Measurements from ENCODE around the gene CACNA1B.

The CACNA1B gene

DNA sequence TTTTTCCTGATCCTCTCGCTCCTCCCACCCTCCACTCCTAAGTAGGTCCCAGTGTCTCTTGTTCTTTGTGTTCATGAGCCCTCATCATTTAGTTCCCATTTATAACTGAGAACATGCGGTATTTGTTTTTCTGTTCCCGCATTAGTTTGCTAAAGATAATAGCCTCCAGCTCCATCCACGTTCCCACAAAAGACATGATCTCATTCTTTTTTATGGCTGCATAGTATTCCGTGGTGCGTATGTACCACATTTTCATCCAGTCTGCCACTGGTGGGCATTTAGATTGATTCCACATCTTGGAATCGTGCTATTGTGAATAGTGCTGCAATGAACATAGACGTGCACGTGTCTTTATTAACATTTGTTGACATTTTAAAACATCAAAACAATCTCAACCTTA lies 34.2 kb upstream of the CACNA1B start:
- no peak for TF ChIP-seq CTCF (IDR thresholded peaks at IDR 0.05; ENCODE audit: borderline replicate concordance, insufficient read depth, low read depth, low read length)
- H3K4me3 ChIP-seq (ENCODE audit: low read depth, low read length), result no peak overlapping the region

DNA sequence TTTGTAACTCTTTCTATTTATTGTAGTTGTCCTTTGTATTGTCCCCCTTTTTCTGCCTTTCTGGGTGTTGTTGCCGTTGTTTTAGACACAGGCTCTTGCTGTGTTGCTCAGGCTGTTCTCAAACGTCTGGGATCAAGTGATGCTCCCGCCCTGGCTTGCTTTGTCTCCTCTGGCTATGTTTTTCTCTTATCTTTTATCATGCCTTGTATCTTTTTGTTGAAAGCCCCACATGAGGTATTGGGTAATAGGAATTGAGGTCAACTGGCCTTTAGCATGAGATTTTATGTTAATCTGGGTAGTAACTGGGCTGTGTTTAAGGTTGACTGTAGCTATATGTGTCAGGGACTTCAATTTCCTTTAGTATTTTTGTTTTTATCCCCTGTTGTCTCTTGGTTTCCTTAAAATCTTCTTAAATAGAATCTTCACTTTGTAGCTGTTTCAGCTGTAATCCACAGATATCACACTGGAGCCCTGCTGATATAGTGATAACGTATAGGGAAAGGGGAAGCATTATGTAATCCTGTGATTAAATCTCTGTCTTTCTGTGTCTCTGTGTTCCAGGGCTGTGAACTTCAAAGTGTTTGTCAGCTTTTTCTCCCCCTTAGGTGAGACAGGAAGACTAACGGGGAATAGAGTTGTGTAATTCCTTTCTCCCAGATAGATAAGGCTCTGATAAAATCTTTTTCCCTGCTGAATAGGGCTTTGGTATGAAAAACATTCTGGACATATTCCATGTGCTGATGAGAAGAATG lies 25.9 kb upstream of the CACNA1B start:
- TF ChIP-seq CTCF (IDR thresholded peaks at IDR 0.05; ENCODE audit: borderline replicate concordance, insufficient read depth, low read depth, low read length), result no peak
- no peak overlapping the region for H3K4me3 ChIP-seq (ENCODE audit: low read depth, low read length)

DNA sequence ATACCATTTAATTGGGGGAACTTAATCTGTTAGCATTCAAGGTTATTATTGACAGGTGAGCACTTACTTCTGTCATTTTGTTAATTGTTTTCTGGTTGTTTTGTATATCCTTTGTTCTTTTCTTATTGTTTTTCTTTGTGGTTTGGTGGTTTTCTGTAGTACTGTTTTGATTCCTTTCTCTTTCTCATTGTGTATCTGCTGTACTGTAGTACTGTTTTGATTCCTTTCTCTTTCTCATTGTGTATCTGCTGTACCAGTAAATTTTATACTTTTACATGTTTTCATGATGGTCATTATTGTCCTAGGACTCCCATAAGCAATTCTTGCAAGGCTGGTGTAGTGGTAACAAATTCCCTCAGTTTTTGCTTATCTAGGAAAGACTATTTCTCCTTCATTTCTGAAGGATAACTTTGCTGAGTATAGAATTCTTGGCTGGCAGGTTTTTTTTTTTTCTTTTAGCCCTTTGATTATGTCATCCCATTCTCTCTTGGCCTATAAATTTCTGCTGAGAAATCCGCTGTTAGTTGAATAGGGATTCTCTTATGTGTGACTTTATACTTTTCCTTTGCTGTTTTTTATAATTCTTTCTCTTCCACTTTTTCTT lies 24.1 kb upstream of the CACNA1B start:
- H3K4me3 ChIP-seq (ENCODE audit: low read depth, low read length), result no peak overlapping the region
- no peak for TF ChIP-seq CTCF (IDR thresholded peaks at IDR 0.05; ENCODE audit: borderline replicate concordance, insufficient read depth, low read depth, low read length)

- no peak overlapping the region for H3K4me3 ChIP-seq (ENCODE audit: low read depth, low read length)
- TF ChIP-seq CTCF (IDR thresholded peaks at IDR 0.05; ENCODE audit: borderline replicate concordance, insufficient read depth, low read depth, low read length), result no peak
Observed at GRCh38 chr9:137860361-137860760, 17.2 kb upstream of the CACNA1B start.

DNA sequence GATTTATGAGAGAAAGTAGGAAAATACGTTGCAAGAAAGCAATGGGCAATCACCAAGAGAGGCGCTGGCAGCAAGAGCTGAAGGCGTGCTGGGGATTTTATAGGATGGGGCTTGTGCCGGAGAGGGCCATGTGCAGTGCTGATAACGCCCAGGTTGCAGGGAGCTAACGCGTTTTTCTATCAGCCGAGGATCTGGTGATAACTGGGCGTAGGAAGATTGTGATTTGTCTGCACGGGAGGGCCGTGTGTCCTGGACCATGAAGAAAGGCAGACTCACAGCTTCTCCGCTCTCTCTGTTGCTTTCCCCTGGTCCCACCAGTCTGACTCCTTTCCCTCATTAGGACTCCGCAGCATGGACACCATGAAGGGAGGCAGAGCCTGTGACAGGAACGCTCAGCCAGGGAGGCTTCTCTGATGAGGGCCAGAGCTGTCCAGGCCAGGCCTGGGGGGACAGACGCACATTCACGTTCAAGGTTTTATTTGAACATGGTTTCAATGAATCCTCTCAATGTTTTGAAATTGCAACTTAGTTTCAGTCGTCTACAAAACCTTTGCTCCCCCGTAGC lies 11.9 kb upstream of the CACNA1B start:
- H3K4me3 ChIP-seq (ENCODE audit: low read depth, low read length), result no peak overlapping the region
- no peak for TF ChIP-seq CTCF (IDR thresholded peaks at IDR 0.05; ENCODE audit: borderline replicate concordance, insufficient read depth, low read depth, low read length)

- no peak for TF ChIP-seq CTCF (IDR thresholded peaks at IDR 0.05; ENCODE audit: borderline replicate concordance, insufficient read depth, low read depth, low read length)
Observed at GRCh38 chr9:137866226-137867141, 11.1 kb upstream of the CACNA1B start.

More at GRCh38 chr9:137866226-137867141, 11.1 kb upstream of the CACNA1B start:
- peak overlapping the region; percentile 10 for H3K4me3 ChIP-seq (ENCODE audit: low read depth, low read length)
